Fibroblast of lung (primary cell): ENCODE measurements around the gene MBLAC1.
"Not testable (repeated sequence)": the region's sequence is repeated elsewhere in the genome, so short reads cannot be mapped to it uniquely, and the experiment has no call there.

Source experiments
- EZH2 ChIP-seq: IDR thresholded peaks from 2 replicates; pipeline ENCODE4 v1.5.1; 2012; ENCODE audit warnings: low read length, control low read depth, mild to moderate bottlenecking; ENCODE audit errors: missing control alignments
- TF ChIP-seq, protein P1 (sequence below), 2 donors: IDR thresholded peaks in 1 of 2; conservative IDR thresholded peaks in 1 of 2; 1 replicate in 1 of 2; 2 replicates in 1 of 2; pipeline ENCODE4 v1.5.1; 2011 to 2012; ENCODE audit warnings: low read length in 2 of 2, control low read depth in 1 of 2, inconsistent platforms in 1 of 2, low read depth in 1 of 2, mild to moderate bottlenecking in 1 of 2

DNA sequence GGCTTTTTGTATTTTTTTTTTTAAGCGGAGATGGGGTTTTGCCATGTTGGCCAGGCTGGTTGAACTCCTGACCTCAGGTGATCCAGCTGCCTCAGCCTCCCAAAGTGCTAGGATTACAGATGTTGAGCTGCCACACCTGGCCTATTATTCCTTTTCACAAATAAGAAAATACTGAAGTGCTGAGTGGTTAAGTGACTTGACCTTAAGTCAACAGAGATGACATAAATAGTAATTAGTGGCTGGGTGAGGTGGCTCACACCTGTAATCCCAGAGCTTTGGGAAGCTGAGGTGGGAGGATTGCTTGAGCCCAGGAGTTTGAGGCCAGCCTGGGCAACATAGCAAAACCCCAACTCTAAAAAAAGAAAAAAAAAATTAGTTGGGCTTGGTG lies 3.4 kb downstream of the MBLAC1 start:
- TF ChIP-seq, protein P1, sequence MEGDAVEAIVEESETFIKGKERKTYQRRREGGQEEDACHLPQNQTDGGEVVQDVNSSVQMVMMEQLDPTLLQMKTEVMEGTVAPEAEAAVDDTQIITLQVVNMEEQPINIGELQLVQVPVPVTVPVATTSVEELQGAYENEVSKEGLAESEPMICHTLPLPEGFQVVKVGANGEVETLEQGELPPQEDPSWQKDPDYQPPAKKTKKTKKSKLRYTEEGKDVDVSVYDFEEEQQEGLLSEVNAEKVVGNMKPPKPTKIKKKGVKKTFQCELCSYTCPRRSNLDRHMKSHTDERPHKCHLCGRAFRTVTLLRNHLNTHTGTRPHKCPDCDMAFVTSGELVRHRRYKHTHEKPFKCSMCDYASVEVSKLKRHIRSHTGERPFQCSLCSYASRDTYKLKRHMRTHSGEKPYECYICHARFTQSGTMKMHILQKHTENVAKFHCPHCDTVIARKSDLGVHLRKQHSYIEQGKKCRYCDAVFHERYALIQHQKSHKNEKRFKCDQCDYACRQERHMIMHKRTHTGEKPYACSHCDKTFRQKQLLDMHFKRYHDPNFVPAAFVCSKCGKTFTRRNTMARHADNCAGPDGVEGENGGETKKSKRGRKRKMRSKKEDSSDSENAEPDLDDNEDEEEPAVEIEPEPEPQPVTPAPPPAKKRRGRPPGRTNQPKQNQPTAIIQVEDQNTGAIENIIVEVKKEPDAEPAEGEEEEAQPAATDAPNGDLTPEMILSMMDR (conservative IDR thresholded peaks at IDR 0.05 in 1 of 2, IDR thresholded peaks at IDR 0.05 in 1 of 2; ENCODE audit: low read depth in 1 of 2, low read length in 2 of 2): not testable (repeated sequence)
- not testable (repeated sequence) for TF ChIP-seq EZH2
